ENCODE measurements around the gene SEMA6D.

Gene SEMA6D

GRCh38 chr15:47743886-47744285 lies 26.6 kb downstream of the SEMA6D start:
- no peak for TF ChIP-seq CTCF (IDR thresholded peaks at IDR 0.05; ENCODE audit: extremely low read depth, insufficient read depth, missing control alignments)
- in situ Hi-C loops (cut with MboI; ENCODE audit: low pct_unique_long_range_greater_than_20kb, low sequenced_read_pairs, unreplicated experiment): no loop called here
- DNase-seq (ENCODE audit: low spot score): no peak

GRCh38 chr15:47744496-47744895 lies 27.2 kb downstream of the SEMA6D start:
- in situ Hi-C loops (cut with MboI; ENCODE audit: low pct_unique_long_range_greater_than_20kb, low sequenced_read_pairs, unreplicated experiment): no loop called here
- TF ChIP-seq CTCF (IDR thresholded peaks at IDR 0.05; ENCODE audit: extremely low read depth, insufficient read depth, missing control alignments): no peak
- DNase-seq (ENCODE audit: low spot score): no peak

GRCh38 chr15:47744973-47745372 lies 27.7 kb downstream of the SEMA6D start:
- TF ChIP-seq CTCF (IDR thresholded peaks at IDR 0.05; ENCODE audit: extremely low read depth, insufficient read depth, missing control alignments): no peak
- DNase-seq (ENCODE audit: low spot score): no peak
- in situ Hi-C loops (cut with MboI; ENCODE audit: low pct_unique_long_range_greater_than_20kb, low sequenced_read_pairs, unreplicated experiment): no loop called here

GRCh38 chr15:47746516-47746915 lies 29.2 kb downstream of the SEMA6D start:
- TF ChIP-seq CTCF (IDR thresholded peaks at IDR 0.05; ENCODE audit: extremely low read depth, insufficient read depth, missing control alignments): no peak
- DNase-seq (ENCODE audit: low spot score): no peak
- in situ Hi-C loops (cut with MboI; ENCODE audit: low pct_unique_long_range_greater_than_20kb, low sequenced_read_pairs, unreplicated experiment): no loop called here

- no peak for TF ChIP-seq CTCF (IDR thresholded peaks at IDR 0.05; ENCODE audit: extremely low read depth, insufficient read depth, missing control alignments)
These were observed 32.9 kb downstream of the SEMA6D start for GRCh38 chr15:47750030-47750739.

GRCh38 chr15:47750740-47751262 lies 33.5 kb downstream of the SEMA6D start:
- in situ Hi-C loops (cut with MboI; ENCODE audit: low pct_unique_long_range_greater_than_20kb, low sequenced_read_pairs, unreplicated experiment): no loop called here
- no peak for DNase-seq (ENCODE audit: low spot score)
- no peak for TF ChIP-seq CTCF (IDR thresholded peaks at IDR 0.05; ENCODE audit: extremely low read depth, insufficient read depth, missing control alignments)

More at GRCh38 chr15:47750030-47750739, 32.9 kb downstream of the SEMA6D start:
- in situ Hi-C loops (cut with MboI; ENCODE audit: low pct_unique_long_range_greater_than_20kb, low sequenced_read_pairs, unreplicated experiment): no loop called here
- no peak for DNase-seq (ENCODE audit: low spot score)
